BJ (cell line): Measurements from ENCODE around the gene RAD51B. TPM values are rescaled to one million over a fixed set of nuclear protein-coding genes. Genes with fewer than 3 reads are reported as not detected.

ENCODE experiments used
- CTCF ChIA-PET: fragments of 350-600 bp; formaldehyde crosslinking; extraction: SDS; loops from one replicate; lab custom pipeline; 2021; ENCODE audit warnings: antibody characterized with exemption, inconsistent platforms; lab: Yijun Ruan, JAX
- POLR2A ChIA-PET: fragments of 300-600 bp; sonication (Branson Sonifier 250); formaldehyde crosslinking; extraction: SDS; loops from one replicate; lab custom pipeline; 2021; ENCODE audit warnings: antibody characterized with exemption; lab: Charles Lee
- DNase-seq: peaks from one replicate; pipeline ENCODE4 v3.0.0-alpha.2; 2011; ENCODE audit warnings: low read depth
- H3K27me3 ChIP-seq: 2 replicates; pipeline ENCODE4 v1.6.0; 2011; ENCODE audit warnings: low read length; ENCODE audit not compliant: control insufficient read depth, insufficient read depth
- H3K36me3 ChIP-seq: 2 replicates; pipeline ENCODE4 v1.5.1; 2011; ENCODE audit warnings: low read length; ENCODE audit not compliant: control insufficient read depth, insufficient read depth
- H3K4me3 ChIP-seq: 2 replicates; pipeline ENCODE4 v1.5.1; 2011; ENCODE audit warnings: low read depth, mild to moderate bottlenecking, control low read depth, low read length
- polyA plus RNA-seq: library from polyadenylated mRNA; depleted of rRNA; stranded (reverse); fragments of >200 nt; gene quantifications from 2 replicates; pipeline ENCODE4 v1.2.3, GENCODE V29; 2011
- TF ChIP-seq, protein P1 (sequence below): IDR thresholded peaks from 2 replicates; pipeline ENCODE4 v1.5.1; 2011; ENCODE audit warnings: low read depth, mild to moderate bottlenecking, control low read depth, inconsistent platforms, low read length, moderate library complexity; ENCODE audit not compliant: insufficient read depth

RAD51B gene
- polyA plus RNA-seq, 1 experiment = 5.6 TPM

- Histone ChIP-seq H3K27me3 (no peaks in the 10 kb centered on the region), H3K4me3 (no peak overlapping the region), H3K36me3 (no peaks in the 10 kb centered on the region)
- TF ChIP-seq, protein P1, sequence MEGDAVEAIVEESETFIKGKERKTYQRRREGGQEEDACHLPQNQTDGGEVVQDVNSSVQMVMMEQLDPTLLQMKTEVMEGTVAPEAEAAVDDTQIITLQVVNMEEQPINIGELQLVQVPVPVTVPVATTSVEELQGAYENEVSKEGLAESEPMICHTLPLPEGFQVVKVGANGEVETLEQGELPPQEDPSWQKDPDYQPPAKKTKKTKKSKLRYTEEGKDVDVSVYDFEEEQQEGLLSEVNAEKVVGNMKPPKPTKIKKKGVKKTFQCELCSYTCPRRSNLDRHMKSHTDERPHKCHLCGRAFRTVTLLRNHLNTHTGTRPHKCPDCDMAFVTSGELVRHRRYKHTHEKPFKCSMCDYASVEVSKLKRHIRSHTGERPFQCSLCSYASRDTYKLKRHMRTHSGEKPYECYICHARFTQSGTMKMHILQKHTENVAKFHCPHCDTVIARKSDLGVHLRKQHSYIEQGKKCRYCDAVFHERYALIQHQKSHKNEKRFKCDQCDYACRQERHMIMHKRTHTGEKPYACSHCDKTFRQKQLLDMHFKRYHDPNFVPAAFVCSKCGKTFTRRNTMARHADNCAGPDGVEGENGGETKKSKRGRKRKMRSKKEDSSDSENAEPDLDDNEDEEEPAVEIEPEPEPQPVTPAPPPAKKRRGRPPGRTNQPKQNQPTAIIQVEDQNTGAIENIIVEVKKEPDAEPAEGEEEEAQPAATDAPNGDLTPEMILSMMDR = no peak
- POLR2A ChIA-PET = no interaction called here
- DNase-seq = no peak
- CTCF ChIA-PET = no interaction called here
Measured at GRCh38 chr14:67998834-67999233, 179.3 kb downstream of the RAD51B start.

- POLR2A ChIA-PET = no interaction called here
- TF ChIP-seq, protein P1 = no peak
- DNase-seq = no peak
- no peak overlapping the region for H3K4me3 ChIP-seq
- no peaks in the 10 kb centered on the region for H3K36me3 ChIP-seq
- CTCF ChIA-PET = no interaction called here
- H3K27me3 ChIP-seq = no peaks in the 10 kb centered on the region
Measured at GRCh38 chr14:67999290-67999689, 179.7 kb downstream of the RAD51B start.

DNA sequence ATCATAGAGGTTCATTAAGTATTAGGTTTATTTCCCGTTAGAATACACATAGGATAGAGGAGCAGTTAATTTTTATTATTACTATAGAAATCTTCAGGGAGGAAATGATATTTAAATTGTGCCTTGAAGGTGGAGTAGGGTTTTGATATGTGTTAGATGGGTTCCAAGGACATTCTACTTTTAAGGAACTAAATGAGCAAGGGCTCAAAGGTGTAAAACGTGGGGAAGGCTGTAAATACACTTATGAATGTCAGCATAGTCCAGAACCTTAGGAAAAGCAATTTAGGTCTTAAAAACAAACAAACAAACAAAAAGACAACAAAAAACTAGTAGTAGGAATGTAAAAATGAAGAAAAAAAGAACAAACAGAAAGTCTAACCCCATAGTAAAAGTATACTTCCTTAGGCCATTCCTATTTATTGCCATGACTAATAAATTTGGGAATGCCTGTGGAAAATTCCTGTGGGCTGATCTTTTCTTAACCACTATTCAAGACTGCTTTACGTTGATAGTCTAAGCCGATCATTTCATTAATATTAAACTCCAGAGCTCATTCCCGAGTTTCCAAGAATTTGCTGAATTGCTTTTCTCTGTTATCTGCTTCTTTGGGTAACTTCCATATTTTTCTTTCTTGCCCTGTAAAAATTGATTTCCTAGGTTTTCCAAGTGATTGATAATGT lies 180.3 kb downstream of the RAD51B start:
- H3K36me3 ChIP-seq = no peaks in the 10 kb centered on the region
- POLR2A ChIA-PET = interaction anchor here (0.6 kb wide), 2 partner anchors 158 to 849 kb away, joined by 4 to 25 read pairs; no protein-coding TSS in a partner anchor
- CTCF ChIA-PET = interaction anchor here (1.1 kb wide), 1 partner anchor 18 kb away, joined by 3 read pairs; no protein-coding TSS in a partner anchor
- peak; percentile 76 for DNase-seq
- TF ChIP-seq, protein P1 = no peak
- no peaks in the 10 kb centered on the region for H3K27me3 ChIP-seq
- H3K4me3 ChIP-seq = no peak overlapping the region

DNA sequence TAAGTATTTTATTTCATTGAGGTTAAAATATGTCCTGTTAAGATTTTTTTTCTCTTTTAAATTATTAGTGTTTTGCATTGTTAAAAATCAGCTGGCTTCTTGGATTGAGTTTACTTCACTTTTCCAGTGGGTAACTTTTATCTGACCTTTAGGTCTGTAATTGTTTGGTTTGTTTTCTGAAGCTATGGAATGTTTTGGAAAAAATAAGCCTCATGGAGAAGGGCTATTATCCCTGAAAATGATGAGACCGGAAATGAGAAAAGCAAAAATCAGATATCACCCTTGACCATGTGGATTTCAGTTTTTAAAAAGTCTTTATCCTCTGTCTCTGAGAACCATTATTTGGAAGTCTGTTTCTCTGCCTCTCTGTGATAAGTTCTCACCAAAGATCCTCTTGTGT lies 180.9 kb downstream of the RAD51B start:
- TF ChIP-seq, protein P1 = no peak
- POLR2A ChIA-PET = interaction anchor here (0.6 kb wide), 2 partner anchors 157 to 848 kb away, joined by 4 to 25 read pairs; no protein-coding TSS in a partner anchor
- no peak for DNase-seq
- CTCF ChIA-PET = interaction anchor here (1.0 to 1.1 kb wide), 2 partner anchors 17 to 22 kb away, joined by 3 read pairs; no protein-coding TSS in a partner anchor
- Histone ChIP-seq H3K27me3 (no peaks in the 10 kb centered on the region), H3K4me3 (no peak overlapping the region), H3K36me3 (no peaks in the 10 kb centered on the region)

- Histone ChIP-seq H3K36me3 (no peaks in the 10 kb centered on the region), H3K4me3 (no peak overlapping the region), H3K27me3 (no peaks in the 10 kb centered on the region)
- TF ChIP-seq, protein P1 = no peak
- no peak for DNase-seq
- POLR2A ChIA-PET = no interaction called here
- CTCF ChIA-PET = no interaction called here
Measured at GRCh38 chr14:68008491-68008890, 188.9 kb downstream of the RAD51B start.
